Measurements from ENCODE around the gene ANKRD11.
A peak's percentile ranks its signal among the peaks of the same experiment; 100 is the strongest.

ANKRD11 gene

GRCh38 chr16:89506113-89506504, 15.7 kb upstream of the ANKRD11 start:
- no peak for DNase-seq

DNA sequence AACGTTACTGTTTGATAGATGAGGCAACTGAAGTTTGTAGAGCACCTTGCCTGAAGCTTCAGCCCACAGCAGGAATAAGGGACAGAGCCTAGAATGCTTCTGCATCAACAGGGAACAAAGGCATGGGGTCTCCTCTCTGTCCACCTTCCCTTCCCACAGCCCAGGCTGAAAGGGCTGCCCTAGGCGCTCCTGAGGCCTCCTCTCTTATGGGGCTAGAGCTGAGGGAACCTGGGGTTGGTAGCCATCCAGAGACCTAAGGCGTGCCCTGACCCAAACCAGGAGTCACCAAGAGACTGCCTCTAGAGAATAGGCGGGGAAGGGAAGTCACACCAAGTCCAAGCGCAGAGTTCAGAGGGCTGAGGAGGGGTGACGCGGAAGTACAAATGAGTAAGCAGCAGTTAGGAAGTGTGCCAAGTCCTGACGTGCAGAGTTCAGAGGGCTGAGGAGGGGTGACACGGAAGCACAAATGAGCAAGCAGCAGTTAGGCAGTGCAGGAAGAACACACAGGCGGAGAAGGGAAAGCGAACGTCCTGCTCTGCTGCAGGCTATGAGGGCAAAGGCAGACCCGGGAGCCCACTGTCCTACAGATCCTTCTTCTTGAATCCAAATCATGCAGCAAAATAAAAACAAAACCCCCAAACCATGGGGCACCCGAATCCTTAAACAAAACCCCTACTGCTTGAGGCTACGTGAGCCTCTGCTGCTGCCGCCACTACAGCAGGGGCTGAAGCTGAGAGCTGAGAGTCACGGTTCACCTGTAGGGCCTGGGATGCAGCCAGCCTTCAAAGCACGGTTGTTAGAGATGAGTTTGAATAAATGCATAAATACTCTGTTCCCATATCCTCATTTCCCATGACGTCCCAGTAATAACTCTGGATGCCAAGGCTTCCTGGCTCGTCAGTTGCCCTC, 15.1 kb upstream of the ANKRD11 start:
- peak; percentile 88 to 89 for DNase-seq

- no peak for DNase-seq
Observed at GRCh38 chr16:89504091-89504490, 13.7 kb upstream of the ANKRD11 start.

DNA sequence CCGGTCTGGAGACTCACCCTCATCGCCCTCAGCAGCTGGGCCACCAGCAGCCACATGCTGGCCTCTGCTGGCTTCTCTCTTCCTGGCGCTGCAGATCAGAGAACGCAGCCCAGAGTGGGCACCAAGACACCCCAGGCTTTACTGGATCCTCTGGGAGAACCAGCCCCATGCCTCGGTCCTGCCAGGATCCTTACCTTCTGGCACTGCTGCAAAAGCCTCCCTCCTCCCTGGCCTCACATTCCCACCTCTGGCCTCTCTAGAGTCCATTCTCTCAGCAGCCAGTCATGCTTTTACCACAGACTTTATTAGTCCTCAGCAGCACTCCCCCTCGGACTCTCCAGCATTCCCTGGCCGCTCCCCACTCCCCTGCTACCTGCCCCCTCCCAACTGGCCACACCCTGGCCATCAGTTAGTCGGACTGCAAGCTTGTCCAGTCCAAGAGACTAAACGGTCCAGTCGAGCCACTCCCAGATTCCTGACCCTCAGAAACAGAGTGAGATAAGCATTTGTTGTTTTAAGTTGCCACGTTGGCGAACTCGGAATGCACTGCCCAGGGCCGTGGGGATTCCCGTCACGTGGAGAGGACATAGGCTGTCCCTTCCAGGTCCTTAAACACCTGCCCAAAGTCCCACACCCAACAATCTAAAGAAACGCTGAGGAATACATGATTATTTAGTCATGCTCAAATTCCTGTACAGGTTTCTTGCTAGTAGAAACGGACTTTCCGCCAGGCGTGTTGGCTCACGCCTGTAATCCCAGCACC, 11.9 kb upstream of the ANKRD11 start:
- DNase-seq, result no peak

GRCh38 chr16:89499767-89500166, 9.4 kb upstream of the ANKRD11 start:
- DNase-seq, result no peak

GRCh38 chr16:89498839-89499238, 8.5 kb upstream of the ANKRD11 start:
- DNase-seq, result no peak

DNA sequence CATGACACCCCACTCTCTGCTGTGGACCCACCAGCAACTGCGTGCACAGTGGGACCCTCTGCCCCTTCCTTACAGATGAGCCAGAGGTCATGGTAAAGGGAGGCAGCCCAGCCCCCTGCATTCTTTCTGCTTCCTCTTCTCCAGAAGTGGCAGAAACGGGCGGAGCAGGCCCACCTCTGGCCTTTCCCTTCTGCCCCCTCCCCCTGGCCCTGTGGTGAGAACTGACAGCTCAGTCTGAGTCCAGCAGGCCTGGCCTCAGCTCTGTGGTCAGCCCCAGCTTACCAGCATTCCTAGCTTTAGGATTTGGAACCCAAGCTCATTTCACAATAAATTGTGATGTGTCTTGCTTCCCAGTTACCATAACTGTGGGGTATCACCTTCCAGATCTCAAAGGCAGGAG, 4.8 kb upstream of the ANKRD11 start:
- DNase-seq, result no peak

DNA sequence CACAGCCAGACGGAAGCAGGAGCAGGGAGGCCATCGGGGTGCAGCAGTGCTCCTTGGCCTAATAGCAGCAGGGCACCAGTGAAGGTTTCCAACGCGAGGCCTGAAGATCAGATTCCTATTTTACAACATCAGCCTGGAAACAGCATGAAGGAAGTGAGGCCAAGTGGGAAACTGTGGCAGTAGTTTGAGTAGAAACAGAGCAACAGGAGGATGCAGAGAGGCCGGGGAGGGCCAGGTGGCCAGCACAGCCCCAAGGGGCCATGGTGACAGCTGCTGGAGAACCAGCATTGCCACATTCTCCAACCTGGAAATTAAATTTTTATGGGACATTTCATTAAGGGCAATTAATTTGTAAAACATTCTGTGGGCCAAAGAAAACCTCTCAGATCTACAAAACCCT, 3.4 kb upstream of the ANKRD11 start:
- DNase-seq, result no peak

DNA sequence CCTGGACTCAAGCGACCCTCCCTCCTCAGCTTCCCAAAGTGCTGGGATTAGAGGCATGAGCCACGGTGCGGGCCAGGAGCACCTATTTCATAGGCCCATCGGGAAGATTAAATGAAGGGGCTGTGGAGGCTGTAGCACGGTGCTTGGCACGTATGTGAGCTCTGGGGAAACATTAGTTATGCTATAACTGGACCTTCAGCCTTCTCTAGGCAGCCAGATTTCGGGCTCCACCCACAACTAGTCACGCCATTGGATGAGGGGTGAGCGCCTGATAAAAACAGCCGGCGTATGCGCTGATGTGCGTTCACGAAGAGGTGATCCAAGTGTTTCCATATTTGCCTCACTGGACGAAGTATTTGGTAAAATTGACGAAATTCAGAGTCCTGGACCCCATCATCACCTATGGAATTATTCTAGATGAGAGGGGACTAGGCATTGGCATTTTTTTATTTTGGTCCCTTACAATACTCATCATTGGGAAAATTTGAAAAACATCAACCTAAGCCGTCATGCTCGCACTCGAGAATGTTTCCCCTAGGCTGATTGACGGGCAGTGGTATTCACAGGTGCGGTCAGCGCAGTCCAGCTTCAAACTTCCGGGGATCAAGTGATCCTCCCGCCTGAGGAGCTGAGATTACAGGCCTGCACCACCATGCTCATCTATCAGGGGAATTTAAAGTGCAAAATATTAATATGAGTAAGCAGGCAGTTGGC, 1.8 kb upstream of the ANKRD11 start:
- no peak for DNase-seq

DNA sequence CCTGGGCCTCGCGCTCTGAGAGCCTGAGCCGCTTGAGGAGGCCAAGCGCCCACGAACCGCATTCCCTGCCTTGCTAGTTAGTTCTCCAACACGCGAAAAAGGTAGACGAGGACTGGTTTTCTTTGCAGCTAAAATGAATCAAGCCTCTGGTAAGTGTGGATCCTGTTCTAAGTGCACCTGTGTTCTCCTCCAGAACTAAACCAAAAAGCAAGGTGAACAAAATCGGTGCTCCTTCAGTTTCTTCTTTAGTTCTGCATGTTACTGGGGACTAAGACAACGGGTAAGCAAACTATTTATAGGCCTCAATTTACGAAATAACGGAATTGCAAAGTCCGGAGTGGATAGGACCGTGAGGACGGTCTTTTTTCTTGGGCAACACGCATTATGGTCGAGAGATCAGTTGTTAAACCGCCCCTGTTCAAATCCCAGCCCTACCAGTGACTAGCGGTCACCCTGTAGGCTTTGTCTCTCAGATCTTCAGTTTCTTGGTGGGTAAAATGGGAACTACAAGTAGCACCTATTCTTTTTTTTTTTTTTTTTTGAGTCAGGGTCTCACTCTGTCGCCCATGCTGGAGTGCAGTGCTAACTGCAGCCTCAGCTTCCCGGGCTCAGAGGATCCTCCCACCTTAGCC, 993 bp upstream of the ANKRD11 start:
- no peak for DNase-seq

- DNase-seq, result peak in 1 of 2 experiments; percentile 28
Observed at GRCh38 chr16:89489898-89490438, 393 bp downstream of the ANKRD11 start.

GRCh38 chr16:89489040-89489897, 1.1 kb downstream of the ANKRD11 start:
- DNase-seq, result peak; percentile 85 to 86

DNA sequence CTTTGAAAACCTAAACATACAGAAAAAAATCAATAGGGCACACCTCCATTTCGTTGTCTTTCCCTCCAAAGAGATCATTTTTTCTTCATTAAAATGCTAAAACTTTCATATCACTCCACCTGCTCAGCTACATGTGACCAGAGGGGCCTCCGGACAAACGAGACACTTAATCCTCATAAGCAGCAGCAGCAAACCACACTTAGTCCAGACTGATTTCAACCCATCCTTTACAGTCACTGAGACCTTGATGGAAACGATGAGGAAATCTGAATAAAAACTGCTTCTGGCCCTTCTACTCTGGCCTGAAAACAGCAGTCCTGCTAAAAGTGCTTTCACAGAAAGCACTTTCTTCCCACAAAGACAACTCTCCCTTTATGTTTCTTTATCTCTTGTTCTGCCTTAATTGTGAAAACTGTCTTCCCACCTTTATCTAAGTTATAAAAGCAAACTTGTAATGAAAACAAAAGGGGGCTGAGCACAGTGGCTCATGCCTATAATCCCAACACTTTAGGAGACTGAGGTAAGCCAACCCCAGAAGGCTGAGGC, 4.6 kb downstream of the ANKRD11 start:
- no peak for DNase-seq

DNA sequence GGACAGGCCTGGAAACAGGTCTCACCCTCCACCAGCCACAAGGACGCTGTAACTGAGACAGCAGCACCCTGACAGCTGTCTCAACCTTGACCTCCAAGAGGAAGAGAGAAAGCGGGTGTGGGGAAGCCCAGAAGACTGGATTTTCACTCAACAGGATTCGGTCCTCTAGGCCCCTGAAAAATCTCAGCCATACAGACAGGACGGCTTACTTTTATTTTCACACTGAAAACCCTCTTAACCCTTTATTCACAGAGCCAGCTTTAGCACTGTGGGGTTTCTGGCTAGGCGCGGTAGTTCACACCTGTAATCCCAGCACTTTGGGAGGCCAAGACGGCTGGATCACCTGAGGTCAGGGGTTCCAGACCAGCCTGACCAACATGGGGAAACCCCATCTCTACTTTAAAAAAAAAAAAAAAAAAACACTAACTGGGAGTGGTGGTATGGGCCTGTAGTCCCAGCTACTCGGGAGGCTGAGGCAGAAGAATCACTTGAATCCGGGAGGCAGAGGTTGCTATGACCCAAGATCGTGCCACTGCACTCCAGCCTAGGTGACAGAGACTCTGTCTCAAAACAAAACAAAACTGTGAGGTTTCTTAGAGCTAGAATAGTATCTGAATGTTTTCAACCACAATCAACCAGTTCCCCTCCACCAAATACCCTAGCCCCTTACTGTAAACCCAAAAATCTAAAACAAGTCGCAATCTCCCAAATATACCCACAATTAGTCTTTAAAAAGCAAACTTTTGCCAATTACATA, 5.3 kb downstream of the ANKRD11 start:
- DNase-seq, result peak; percentile 39 to 52

DNA sequence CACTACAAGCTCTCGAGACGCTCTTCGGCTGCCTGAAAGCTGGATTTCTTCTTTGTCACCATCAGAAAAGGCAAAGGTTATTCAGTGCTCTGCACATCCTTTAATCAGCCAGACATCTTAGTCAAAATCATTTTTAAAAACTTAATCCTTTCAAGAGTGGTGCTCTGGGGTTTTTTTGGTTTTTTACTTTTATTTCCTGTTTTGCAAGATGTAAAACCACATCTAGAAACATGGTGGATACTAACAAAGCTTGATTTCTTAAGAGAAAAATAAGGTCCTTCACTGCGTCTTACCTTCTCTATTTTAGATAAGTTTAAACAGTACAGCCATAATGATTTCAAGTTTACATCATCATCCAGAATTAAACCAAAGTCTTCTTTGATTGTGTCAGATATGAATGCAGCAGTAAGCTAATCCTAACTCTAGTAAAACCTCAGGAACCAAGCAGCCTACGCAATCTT, 6.3 kb downstream of the ANKRD11 start:
- DNase-seq, result no peak

DNA sequence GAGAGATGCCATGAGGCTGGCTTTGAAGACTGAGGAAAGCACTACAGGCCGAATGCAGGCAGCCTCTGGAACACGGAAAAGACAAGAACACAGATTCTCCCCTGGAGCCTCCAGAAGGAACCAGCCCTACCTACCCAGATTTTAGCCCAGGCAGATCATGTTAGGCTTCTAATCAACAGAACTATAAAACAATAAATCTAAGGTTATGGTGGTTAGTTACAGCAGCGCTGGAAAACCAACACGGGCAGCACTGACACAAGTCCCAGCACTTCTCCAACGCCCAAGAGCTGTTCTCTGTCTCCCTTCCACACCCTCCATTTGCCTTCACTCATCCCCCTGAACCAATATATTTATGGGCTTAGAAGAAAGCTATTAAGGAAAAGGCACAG, 7.5 kb downstream of the ANKRD11 start:
- DNase-seq, result no peak

GRCh38 chr16:89482150-89482816, 8.1 kb downstream of the ANKRD11 start:
- DNase-seq, result no peak

- DNase-seq, result no peak
Observed at GRCh38 chr16:89481356-89481955, 8.9 kb downstream of the ANKRD11 start.

GRCh38 chr16:89478576-89479221, 11.7 kb downstream of the ANKRD11 start:
- no peak for DNase-seq
